Stimulated activated CD4-positive, alpha-beta T cell treated with anti-CD3 and anti-CD28 coated beads, Interleukin-2, amount 100 ng/mL, for 24 hours (primary cell): Measurements from ENCODE around the gene SLITRK5.
A peak's percentile ranks its signal among the peaks of the same experiment; 100 is the strongest.

ENCODE experiments used
- DNase-seq, 2 donors: peaks; one replicate each; pipeline ENCODE4 v3.0.0-alpha.2; 2020

SLITRK5 gene, protein sequence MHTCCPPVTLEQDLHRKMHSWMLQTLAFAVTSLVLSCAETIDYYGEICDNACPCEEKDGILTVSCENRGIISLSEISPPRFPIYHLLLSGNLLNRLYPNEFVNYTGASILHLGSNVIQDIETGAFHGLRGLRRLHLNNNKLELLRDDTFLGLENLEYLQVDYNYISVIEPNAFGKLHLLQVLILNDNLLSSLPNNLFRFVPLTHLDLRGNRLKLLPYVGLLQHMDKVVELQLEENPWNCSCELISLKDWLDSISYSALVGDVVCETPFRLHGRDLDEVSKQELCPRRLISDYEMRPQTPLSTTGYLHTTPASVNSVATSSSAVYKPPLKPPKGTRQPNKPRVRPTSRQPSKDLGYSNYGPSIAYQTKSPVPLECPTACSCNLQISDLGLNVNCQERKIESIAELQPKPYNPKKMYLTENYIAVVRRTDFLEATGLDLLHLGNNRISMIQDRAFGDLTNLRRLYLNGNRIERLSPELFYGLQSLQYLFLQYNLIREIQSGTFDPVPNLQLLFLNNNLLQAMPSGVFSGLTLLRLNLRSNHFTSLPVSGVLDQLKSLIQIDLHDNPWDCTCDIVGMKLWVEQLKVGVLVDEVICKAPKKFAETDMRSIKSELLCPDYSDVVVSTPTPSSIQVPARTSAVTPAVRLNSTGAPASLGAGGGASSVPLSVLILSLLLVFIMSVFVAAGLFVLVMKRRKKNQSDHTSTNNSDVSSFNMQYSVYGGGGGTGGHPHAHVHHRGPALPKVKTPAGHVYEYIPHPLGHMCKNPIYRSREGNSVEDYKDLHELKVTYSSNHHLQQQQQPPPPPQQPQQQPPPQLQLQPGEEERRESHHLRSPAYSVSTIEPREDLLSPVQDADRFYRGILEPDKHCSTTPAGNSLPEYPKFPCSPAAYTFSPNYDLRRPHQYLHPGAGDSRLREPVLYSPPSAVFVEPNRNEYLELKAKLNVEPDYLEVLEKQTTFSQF

DNA sequence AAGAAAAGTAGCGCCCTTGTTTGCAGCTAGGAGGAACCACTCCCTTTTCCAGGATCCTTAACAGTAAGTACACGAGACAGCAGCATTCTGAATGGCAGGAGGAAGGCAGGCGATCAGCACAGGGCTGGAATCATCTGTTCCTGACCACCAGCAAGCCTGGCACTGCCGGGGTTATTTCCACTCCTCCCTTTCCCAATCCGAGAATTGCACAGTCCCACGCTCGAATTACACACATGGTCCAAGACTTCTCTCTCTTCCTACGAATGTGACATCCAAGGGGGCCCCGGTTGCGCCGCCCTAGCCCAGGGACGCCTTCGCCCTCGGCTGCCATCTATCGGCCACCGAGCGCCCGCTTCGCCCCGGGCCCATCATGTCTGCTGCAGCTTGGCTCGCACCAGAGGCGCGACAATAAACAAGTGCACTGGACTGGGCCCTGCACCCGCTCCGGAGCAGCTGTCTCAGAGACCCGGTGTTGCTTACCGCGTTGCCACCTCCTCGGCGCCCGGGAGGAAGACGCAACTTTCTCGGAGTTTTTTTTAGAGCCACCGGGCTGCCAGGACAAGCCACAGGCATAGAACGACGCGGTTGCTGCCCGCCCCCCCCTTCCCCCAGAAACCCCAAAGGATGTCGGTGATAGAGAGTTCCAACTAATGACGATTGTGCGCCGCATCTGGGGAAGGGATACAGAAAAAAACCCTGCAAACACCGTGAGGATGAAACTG, at the start of gene SLITRK5:
Gene SLITRK5, plus strand, starts transcription at position 341 of the 722 bp plus-strand sequence. CDS start 4,018 bp downstream, outside the sequence.
- DNase-seq, result peak; percentile 49 to 79

DNA sequence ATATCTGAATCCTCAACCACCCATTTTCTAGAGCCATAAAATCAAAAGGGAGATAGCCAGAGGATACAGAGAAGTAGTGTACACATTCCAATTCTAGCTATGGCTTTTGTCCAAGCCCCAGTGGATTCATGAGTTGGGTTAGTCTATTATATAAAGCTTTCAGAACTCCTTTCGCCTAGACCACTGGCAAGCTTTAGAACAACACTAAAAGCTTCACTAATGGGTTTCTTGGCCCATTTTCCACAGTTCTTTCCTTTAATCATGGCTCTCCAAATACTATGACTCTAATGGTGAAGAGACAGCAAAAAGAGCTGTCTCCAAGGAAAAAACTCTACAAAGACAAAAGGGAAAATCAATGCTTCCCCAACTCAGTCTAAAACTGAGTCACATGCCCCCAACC, 48.2 kb upstream of the SLITRK5 start:
- no peak for DNase-seq

DNA sequence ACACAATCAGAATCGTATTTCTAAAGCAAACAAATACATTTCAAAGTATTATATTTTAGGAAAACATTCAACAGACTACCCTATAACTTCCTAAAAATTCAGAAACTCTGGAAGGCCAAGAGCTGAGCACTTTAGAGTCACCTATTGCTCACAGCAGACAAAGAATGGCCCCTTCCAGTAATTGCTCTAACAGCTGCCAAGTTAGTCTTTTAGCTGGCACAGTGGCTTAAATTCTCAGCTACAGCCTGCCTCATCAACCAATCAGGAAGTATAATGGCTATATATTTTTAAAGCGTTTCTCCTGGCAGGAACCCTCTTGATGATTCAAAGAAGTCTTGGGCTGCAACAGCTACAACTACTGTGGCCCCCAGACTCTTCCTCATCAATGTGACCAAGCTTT, 14.9 kb upstream of the SLITRK5 start:
- DNase-seq, result no peak

DNA sequence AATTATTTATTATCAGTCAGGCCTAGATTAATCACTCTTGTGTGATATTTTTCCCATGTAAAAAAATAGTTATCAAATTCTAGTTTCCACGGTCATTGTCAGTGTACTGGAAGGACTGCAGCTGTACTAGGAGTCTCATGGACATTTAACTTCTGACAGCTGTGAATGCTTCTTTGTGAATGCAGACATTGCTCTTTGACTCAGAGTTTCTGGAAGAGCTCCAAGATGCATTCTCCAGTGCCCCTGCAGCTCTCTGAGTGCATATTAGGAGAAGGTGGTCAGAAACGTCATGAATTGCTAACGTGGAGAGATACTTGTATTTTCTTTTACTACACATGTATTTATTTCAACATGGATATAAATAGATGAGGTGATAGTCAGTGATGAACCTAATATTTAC, 9.7 kb upstream of the SLITRK5 start:
- DNase-seq, result no peak

DNA sequence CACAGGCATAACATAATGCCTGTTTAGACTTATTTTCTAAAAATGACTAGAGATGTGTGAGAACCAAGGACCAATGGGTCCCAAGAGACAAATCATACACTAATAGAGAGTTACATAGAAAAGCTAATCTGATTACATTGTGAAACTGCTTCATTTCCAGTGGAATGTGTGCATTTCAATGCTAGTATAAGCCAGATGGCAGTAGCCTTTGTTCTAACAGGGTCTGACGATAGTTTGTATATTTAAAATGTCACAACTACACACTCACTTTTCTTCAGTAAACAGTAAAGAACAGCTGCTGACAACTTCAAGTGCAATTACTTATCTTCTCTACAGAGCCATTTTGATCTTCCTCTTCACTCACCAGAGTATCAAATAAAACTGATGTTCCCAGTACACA, 4.3 kb upstream of the SLITRK5 start:
- DNase-seq, result no peak

DNA sequence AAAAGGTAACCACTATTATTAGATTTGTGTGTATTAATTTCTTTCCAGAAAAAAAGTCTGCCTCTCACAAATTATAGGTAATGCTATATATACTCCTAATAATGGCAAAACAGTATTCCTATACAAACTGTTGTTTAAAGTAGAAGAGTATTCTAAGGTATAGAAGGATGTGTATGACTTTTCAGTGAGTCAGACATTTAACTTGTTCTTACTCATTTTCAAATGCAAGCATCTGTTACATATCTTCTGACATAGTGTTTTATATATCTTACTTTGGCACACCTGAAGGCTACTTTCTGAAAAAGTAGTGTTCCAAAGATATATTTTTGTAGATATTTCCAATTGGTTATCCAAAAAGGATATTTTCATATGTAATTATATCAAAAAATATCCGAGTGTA, 3.5 kb upstream of the SLITRK5 start:
- DNase-seq, result no peak

DNA sequence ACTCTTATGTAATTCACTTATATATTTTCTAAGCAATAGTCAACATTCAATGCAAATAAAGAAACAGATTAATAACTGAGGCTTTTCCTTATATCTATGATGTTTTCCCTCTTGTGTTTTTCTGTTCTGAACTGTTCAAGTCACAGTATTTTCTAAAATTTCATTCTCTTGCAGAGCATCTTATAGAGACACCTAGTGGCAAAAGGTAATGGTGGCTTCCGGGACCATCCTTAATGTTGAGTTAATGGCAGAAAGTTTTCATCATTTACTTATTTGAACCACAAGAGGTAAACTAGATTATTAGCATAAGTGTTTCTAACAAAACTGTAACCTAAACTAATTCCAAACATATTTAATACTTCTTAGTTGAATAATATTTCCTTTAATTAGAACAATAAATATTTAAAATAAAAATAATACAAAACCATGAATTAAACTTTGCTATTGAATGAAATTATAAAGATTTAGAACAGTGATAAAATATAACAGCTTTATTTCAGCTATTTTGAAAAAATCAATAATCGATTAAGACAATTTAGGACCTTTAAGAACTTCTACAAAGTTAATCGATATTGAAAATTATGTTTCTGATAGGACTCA, 1.7 kb upstream of the SLITRK5 start:
- DNase-seq, result no peak

DNA sequence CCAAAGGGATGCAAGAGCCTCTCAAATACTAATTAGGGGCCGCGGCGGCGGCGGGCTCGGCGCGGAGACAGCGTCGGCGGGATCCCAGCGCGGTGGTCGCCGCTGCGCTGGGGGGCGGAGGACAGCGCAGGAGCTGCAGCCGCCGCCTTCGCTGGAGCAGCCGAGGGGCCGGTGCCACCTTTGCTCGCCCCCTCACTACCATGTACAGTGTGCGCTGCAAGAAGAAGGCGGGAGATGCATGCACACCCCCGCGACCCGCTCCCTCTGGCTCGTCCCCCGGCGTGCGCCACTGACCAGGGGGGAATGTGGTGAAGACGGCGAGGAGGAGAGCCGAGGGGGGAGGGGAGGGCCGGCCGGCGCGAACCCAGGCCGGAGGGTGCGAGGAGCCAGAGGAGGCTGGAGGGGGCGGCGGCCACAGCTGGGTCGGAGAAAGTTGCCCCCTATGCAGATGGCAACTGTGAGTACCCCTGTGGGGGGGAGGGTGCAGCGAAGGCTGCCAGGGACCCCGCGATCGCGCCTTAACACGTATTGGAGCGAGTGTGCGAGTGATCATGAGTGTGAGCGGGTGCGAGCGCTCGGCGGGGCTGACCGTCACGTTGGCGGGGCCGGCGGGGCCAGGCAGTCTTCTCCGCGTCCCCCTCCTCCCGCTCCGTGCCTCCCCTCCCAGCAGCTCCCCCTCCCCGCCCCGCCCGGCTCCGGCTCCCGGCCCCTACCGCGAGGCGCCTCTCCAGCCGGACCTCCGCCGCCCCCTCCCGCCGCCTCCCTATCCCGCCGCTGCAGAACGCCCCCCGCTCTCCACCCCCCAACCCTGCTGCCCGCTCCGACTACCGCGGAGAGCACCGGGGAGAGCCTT, 808 bp downstream of the SLITRK5 start:
- DNase-seq, result no peak

DNA sequence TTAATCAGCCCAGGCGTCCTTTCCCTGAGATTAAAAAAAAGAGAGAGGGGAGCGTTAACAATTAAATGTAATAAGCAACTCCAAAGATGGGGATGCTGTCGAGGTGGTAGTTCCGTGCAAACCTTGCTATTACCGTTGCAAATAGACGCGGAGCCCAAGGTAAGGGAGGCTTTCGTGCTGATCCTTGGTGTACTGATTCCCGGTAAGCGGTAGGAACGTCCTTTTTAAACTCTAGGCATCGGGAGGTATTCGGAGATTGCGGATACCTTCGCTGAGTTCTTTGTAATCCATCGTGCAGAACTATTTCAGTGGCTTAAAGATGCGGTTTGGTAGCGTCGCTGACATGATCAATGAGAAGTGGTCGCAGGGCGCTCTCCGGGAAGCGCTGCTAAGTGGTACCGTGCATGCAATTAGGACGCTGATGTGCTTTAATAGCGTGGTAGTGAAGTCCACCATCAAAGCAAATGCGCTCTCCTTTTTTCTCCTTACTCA, 3.1 kb downstream of the SLITRK5 start:
- no peak for DNase-seq

DNA sequence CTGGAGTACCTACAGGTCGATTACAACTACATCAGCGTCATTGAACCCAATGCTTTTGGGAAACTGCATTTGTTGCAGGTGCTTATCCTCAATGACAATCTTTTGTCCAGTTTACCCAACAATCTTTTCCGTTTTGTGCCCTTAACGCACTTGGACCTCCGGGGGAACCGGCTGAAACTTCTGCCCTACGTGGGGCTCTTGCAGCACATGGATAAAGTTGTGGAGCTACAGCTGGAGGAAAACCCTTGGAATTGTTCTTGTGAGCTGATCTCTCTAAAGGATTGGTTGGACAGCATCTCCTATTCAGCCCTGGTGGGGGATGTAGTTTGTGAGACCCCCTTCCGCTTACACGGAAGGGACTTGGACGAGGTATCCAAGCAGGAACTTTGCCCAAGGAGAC, 4.7 kb downstream of the SLITRK5 start:
- DNase-seq, result no peak

DNA sequence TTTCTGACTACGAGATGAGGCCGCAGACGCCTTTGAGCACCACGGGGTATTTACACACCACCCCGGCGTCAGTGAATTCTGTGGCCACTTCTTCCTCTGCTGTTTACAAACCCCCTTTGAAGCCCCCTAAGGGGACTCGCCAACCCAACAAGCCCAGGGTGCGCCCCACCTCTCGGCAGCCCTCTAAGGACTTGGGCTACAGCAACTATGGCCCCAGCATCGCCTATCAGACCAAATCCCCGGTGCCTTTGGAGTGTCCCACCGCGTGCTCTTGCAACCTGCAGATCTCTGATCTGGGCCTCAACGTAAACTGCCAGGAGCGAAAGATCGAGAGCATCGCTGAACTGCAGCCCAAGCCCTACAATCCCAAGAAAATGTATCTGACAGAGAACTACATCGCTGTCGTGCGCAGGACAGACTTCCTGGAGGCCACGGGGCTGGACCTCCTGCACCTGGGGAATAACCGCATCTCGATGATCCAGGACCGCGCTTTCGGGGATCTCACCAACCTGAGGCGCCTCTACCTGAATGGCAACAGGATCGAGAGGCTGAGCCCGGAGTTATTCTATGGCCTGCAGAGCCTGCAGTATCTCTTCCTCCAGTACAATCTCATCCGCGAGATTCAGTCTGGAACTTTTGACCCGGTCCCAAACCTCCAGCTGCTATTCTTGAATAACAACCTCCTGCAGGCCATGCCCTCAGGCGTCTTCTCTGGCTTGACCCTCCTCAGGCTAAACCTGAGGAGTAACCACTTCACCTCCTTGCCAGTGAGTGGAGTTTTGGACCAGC, 5.3 kb downstream of the SLITRK5 start:
- DNase-seq, result no peak

DNA sequence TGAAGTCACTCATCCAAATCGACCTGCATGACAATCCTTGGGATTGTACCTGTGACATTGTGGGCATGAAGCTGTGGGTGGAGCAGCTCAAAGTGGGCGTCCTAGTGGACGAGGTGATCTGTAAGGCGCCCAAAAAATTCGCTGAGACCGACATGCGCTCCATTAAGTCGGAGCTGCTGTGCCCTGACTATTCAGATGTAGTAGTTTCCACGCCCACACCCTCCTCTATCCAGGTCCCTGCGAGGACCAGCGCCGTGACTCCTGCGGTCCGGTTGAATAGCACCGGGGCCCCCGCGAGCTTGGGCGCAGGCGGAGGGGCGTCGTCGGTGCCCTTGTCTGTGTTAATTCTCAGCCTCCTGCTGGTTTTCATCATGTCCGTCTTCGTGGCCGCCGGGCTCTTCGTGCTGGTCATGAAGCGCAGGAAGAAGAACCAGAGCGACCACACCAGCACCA, 5.9 kb downstream of the SLITRK5 start:
- no peak for DNase-seq

DNA sequence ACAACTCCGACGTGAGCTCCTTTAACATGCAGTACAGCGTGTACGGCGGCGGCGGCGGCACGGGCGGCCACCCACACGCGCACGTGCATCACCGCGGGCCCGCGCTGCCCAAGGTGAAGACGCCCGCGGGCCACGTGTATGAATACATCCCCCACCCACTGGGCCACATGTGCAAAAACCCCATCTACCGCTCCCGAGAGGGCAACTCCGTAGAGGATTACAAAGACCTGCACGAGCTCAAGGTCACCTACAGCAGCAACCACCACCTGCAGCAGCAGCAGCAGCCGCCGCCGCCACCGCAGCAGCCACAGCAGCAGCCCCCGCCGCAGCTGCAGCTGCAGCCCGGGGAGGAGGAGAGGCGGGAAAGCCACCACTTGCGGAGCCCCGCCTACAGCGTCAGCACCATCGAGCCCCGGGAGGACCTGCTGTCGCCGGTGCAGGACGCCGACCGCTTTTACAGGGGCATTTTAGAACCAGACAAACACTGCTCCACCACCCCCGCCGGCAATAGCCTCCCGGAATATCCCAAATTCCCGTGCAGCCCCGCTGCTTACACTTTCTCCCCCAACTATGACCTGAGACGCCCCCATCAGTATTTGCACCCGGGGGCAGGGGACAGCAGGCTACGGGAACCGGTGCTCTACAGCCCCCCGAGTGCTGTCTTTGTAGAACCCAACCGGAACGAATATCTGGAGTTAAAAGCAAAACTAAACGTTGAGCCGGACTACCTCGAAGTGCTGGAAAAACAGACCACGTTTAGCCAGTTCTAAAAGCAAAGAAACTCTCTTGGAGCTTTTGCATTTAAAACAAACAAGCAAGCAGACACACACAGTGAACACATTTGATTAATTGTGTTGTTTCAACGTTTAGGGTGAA, 6.6 kb downstream of the SLITRK5 start:
- DNase-seq, result no peak

DNA sequence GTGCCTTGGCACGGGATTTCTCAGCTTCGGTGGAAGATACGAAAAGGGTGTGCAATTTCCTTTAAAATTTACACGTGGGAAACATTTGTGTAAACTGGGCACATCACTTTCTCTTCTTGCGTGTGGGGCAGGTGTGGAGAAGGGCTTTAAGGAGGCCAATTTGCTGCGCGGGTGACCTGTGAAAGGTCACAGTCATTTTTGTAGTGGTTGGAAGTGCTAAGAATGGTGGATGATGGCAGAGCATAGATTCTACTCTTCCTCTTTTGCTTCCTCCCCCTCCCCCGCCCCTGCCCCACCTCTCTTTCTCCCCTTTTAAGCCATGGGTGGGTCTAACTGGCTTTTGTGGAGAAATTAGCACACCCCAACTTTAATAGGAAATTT, 7.2 kb downstream of the SLITRK5 start:
- DNase-seq, result no peak

DNA sequence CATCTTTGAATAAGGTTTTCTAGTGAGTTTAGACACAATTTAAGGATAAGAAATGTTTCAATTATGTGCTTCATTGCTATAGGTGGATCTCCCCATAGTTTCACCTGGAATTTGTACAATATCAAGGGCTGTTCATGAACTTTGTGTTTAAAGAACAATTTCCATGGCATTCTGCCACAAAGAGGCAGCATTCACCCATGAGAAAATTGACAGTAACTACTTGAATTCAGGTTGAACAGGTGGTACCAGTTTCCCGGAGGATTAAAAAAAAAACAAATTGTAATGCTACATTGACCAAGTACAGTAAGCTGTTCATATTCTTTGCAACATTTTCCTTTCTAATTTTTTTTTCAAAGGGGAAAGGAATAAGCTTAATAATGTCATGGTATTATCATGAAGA, 9.1 kb downstream of the SLITRK5 start:
- no peak for DNase-seq

DNA sequence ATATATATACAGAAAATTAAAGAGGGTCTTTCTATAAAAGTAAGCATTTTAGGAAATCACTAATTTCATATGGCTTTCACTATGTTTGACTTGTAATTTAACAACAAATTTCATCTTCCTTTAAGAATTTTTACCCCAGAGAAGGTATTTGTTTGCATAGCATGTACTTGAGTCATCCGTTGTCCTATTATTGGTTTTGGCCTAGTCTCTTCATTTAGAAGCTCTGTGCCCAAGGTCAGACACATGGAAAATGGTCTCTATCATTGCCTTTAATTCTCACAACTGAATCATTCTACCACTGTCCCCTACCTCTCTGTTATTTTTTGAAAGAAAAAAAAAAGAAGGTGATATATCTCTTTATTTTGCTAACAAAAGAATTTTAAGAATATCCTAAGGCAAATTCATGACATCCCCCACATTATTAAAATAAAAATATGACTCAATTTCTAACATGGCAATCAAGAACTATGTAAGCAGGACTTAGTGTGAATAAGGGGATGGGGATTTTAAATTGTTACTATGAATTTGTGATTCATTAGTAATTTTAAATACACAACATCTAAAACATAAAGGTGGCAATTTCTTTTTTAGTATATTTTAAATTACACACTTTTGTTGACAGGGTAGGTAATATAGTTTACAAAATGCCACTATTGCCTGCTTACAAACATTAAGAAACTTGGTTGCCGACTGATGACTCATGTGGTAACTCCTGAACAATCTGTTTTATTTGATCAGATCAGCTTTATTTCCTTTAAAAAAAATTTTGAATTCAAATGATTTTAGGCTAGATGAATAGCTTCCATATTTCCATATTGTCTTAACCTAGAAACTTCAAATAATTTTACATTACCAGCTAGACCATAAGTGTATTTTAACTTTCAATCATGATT, 13.9 kb downstream of the SLITRK5 start:
- no peak for DNase-seq

DNA sequence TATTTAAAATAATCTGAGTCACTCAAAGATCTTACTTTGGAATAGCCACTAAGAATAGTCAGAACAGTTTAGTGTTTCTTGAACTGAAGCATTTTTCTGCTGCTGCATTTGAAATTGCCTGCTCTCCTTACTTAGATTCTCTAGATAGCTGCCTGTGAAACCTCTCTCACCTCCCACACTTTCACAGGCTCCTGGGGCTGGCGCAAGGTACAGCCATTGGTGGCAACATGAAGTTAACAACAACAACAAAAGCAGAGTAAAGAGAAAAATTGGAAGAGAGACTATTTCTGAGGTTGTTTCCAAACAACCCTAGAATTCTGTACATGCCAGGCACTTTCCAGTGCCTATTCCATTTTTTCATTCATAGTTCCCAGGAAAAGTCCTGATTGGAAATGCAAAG, 25.3 kb downstream of the SLITRK5 start:
- no peak for DNase-seq

DNA sequence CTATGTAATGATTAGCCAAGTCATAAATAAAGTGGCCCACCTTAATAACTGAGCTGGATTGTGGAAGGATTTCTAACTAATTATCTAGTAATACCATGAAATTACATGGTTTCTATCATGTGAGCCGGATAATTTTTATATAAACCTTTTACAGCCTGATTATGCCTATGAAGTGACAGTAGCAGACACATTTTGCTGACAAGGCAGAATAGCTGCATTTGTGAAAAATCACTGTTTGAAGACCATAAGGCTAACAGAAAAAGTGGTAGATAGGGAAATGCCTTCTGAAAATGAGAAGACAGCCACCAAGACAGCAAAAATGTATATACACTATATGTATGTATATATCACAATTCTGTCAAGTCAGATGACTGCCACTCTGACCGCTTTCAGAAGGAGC, 27.1 kb downstream of the SLITRK5 start:
- DNase-seq, result no peak

DNA sequence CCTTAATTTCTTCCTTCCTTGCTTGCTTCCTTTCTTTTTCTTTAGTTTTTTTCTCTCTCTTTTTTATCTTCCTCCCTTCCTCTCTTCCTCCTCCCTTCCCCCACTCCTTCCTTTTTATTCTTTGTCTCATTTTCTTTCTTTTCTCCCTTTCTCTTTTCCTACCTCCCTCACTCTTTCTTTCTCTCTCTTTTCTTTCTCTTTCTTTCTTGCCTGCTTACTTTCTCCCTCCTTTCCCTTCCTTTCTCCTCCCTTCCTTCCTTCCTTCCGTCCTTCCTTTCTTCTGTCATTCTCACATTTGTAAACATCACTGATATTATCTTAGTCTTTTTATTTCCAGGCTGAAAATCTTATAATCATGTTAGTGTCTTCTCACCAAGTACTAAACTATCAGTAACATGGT, 38.8 kb downstream of the SLITRK5 start:
- DNase-seq, result no peak
